ENCODE data around the gene CENPN.

DNA sequence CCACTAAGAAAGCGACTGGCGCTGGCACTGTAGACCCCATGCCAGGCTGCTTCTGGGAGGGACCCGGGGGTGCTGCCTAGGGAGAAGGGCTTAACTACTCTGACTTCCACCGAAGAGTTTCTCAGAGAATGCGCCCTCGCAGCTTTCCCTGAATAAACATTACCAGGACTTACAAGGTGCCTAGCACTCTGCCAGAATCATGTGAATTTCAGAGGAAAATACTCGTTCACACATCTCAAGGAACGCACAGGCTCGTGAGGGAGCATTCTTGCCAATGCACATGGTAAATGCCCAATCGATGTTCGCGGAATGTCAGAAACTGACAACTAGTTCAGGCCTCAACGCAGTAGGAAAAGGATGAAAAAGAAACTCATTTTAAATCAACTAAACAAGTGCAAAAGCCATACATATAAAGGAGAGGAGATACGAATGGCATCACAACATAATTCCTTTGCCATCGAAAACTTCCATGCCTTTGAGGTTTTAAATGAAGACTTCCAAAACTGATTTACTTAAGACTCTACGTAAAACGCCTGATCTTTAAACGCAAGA is 1.3 kb upstream of the CENPN start:
- TF ChIP-seq, protein P1, sequence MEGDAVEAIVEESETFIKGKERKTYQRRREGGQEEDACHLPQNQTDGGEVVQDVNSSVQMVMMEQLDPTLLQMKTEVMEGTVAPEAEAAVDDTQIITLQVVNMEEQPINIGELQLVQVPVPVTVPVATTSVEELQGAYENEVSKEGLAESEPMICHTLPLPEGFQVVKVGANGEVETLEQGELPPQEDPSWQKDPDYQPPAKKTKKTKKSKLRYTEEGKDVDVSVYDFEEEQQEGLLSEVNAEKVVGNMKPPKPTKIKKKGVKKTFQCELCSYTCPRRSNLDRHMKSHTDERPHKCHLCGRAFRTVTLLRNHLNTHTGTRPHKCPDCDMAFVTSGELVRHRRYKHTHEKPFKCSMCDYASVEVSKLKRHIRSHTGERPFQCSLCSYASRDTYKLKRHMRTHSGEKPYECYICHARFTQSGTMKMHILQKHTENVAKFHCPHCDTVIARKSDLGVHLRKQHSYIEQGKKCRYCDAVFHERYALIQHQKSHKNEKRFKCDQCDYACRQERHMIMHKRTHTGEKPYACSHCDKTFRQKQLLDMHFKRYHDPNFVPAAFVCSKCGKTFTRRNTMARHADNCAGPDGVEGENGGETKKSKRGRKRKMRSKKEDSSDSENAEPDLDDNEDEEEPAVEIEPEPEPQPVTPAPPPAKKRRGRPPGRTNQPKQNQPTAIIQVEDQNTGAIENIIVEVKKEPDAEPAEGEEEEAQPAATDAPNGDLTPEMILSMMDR (IDR thresholded peaks at IDR 0.05): no peak
- no peak for TF ChIP-seq POLR2A (IDR thresholded peaks at IDR 0.05)

All from body of pancreas (tissue), 4 donors.